GM18508 (cell line): ENCODE results near the gene HSPD1.
A peak's percentile ranks its signal among the peaks of the same experiment; 100 is the strongest.

Experiments
- ATAC-seq: cut with Tn5 transposase; IDR thresholded peaks from one replicate; pipeline ENCODE4 v1.9.1; 2021; ENCODE audit warnings: moderate number of reproducible peaks; ENCODE audit not compliant: insufficient read depth, unreplicated experiment

Gene HSPD1

DNA sequence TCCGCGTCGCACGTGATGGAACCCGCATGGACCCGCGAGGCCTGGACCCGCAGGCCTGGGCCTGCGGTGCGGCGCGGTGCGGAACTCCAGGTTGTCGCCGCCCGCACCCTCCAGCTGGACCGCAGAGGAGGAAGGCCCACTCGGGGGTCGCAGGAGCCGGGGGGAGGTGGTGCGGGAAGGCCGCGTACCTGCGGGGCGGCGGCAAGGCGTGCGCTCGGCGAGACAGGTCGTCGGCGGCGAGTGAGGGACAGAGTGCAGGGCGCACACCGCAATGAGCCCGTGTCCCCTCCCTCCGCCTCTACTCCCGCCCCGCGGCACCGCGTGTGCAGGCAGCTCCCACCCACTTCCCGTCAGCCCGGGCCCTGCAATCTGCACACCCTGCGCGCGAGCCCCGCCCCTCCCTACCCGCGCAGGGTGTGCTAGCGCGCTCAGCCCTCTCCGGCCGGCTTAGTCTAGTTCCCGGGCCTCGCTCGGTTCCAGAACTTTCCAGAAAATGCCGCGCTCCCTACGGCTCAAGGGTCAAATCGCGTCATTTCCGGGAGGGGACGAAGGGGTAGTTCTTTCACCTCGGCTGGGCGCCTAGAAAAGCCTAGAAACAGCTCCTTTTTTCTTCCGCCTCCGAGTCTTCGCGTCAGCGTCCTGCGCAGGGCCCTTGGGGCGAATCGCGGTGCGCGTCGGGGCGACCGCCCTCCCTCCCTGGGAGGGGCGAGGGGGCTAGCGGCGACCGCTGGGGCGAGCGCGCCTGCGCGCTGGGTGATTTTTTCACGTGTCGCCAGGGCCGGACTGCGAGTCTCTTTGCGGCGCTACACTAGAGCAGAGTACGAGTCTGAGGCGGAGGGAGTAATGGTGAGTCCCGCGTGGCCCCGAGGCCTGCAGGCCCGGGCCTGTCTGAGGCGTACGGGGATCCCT, at the start of gene HSPD1, which contains the start of gene HSPE1:
Gene HSPD1, minus strand, starts transcription at position 247 of the 909 bp plus-strand sequence. CDS start 992 bp downstream, outside the sequence.
Gene HSPE1, plus strand, starts transcription at position 786 of the 909 bp plus-strand sequence. Its CDS starts 58 bp downstream, at position 844.
- peak; percentile 72 for ATAC-seq

DNA sequence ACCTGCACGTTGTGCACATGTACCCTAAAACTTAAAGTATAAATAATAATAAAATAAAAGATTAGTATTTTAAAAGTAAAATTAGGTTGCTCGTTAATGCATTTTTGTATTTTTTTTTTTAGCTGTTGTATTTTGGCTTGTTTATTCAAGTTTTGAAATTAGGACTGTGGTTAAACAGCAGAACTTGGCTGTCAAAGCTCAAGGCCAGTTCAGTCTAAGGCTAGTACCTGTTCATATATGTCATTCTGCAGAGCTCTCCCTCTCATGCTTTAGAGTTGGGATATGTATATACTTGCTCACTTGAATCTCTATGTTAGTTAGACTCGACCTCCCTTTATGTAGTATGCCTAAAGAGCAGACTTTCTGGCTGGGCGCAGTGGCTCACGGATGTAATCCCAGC, 48.9 kb upstream of the HSPD1 start:
- ATAC-seq, result no peak

GRCh38 chr2:197547163-197547900, 47.7 kb upstream of the HSPD1 start:
- ATAC-seq, result no peak

DNA sequence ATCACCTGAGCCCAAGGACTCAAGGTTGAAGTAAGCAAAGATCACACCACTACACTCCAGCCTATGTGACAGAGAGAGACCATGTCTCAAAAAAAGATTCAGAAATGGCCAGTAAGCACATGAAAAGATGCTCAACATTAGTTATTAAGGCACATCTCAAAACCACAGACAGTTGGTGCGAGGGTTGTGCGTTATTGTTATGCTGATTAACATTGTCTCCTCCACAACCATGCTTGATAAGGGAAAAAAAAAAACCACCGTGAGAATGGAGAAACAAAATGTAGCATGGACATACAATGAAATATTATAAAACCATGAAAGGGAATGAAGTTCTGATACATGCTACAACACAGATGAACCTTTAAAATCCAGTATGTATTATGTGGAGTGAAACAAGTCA, 43.6 kb upstream of the HSPD1 start:
- ATAC-seq, result no peak

- no peak for ATAC-seq
Observed at GRCh38 chr2:197539734-197540133, 40.1 kb upstream of the HSPD1 start.

- ATAC-seq, result no peak
Observed at GRCh38 chr2:197538412-197538811, 38.8 kb upstream of the HSPD1 start.

GRCh38 chr2:197517150-197517549, 17.5 kb upstream of the HSPD1 start:
- no peak for ATAC-seq

DNA sequence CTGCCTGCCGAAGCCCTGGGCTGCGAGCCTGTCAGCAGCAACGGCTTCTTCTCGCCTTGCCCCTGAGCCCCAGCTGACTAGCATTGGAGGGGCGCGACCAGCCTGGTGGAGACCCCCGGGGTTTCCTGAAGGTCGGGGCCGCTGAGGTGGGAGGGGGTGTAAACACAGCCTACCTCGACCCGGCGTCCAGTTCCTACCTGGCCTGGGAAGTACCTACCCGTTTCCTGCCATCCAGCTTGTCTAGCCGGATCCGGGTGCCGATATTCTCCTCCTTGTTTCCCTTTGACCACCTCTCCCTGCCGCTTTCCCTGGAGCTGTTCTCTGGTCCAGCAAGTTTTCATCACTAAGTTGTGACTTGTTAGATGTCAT, 16.7 kb upstream of the HSPD1 start:
- ATAC-seq, result peak; percentile 5

DNA sequence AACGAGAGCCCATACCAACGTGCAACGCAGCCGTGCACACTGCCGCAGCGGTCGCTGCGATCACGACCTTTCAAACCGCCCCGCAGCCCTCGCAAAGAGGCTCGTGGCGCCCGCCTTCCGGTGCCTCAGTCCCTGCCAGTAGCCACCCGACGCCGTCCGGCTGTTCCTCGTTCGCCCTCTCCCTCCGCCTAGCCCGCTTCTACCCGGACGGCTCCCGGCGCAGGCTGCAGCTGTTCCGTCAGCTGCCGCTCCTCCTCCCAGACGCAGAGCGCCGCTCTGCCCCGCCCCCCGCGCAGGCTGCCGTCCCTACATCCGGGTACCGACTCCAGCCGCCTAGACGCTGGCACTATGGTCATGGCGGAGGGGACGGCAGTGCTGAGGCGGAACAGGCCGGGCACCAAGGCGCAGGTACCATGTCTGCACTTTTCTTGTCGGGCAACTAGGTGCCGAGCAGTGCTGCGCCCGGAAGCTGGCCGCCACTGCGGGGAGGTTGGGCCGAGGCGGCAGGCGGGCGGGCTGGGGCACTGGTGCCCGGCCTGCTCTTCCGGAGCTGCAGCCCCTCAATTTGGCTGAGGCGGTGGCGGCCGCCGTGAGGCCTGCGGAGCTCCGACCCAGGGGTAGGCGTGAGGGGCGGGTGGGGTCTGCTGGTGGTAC, 16.2 kb upstream of the HSPD1 start, which contains the start of gene MOB4:
Gene MOB4, plus strand, starts transcription at position 328 of the 654 bp plus-strand sequence. Its CDS starts 21 bp downstream, at position 349.
- ATAC-seq, result peak; percentile 87

GRCh38 chr2:197515315-197515738, 15.7 kb upstream of the HSPD1 start:
- ATAC-seq, result no peak

GRCh38 chr2:197514754-197515153, 15.1 kb upstream of the HSPD1 start:
- no peak for ATAC-seq

DNA sequence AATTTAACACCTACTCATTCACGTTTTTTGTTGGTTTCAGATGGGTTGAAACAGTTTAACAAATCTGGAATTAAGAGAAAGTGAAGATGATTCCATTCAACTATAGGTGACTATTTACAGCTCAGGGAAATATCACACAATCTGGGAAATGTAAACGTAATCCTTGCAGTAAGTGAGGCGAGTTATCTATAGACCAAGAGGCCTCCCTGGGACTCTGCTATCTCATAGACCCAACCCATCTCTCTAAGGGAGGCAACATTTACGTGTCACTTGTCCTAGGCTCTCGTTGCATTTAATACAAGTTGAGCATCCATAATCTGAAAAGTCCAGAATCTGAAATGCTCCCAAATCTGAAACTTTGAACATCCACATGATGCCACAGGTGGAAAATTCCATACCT, 14.3 kb upstream of the HSPD1 start:
- ATAC-seq, result no peak

- ATAC-seq, result no peak
Observed at GRCh38 chr2:197506658-197507057, 7.0 kb upstream of the HSPD1 start.

DNA sequence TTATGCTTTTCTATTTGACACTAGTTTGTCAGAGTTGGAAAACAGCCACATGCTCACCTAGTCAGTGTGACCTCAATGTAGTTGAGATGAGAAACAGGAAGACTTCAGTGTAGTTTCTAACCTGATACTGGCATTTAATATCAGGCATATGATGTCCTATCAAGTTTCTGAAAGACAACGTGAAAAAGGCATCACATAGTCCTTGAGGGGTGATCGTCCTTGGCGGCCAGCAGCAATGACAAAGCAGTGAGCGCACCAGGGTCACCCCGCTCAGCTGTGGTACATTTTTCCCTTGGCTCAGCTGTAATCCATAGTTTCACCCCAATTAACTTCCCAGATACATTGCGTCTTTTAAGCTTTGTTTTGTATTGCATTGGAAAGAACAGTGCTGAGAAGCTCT, 4.9 kb upstream of the HSPD1 start:
- no peak for ATAC-seq

DNA sequence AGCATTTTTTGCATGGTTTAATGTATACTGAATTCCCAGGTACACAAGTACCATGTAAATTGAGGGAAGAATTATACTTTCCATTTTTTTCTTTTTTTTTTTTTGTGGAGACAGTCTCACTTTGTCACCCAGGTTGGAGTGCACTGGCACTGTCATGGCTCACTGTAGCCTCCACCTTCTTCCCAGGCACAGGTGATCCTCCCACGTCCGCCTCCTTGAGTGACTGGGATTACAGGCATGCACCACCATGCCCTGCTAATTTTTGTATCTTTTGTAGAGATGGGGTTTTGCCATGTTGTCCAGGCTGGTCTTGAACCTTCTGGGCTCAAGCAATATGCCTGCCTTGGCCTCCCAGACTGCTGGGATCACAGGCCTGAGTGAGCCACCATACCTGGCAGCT, 4.4 kb upstream of the HSPD1 start:
- no peak for ATAC-seq

DNA sequence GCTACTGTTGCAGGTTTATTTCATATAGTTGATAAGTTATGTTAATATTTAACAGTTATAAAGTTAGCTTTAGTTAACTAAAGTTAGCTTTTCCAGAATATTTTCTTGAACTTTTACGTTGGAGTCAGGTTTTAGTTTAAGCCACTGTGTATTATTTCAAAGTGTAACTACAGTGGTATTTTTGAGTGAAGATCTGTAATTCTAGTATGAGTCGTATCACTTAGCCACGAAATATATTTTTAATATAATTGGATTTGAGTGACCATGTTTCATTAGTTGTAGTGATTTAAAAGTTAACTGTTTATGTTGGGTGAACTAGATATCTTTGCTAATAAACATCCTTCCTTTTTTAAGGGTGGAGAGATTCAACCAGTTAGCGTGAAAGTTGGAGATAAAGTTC, 3.0 kb upstream of the HSPD1 start:
- ATAC-seq, result no peak

DNA sequence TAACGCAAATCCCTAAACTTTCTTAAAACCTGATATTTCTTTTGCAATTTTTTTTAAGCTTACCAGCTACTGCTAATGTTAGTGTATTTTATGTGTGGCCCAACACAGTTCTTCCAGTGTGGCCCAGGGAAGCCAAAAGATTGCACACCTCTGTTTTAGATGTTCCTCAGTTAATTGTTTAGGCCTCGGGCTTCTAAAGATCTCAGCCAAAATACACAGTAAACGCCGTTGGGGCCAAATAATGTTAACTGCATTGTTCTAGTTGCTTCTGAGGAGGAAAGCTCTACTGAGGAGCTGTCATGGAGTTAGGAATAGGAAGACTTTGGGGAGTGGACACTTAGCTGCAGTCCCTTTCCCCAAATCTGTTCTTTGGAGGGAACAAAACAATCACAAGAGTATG, 2.6 kb upstream of the HSPD1 start:
- ATAC-seq, result no peak

DNA sequence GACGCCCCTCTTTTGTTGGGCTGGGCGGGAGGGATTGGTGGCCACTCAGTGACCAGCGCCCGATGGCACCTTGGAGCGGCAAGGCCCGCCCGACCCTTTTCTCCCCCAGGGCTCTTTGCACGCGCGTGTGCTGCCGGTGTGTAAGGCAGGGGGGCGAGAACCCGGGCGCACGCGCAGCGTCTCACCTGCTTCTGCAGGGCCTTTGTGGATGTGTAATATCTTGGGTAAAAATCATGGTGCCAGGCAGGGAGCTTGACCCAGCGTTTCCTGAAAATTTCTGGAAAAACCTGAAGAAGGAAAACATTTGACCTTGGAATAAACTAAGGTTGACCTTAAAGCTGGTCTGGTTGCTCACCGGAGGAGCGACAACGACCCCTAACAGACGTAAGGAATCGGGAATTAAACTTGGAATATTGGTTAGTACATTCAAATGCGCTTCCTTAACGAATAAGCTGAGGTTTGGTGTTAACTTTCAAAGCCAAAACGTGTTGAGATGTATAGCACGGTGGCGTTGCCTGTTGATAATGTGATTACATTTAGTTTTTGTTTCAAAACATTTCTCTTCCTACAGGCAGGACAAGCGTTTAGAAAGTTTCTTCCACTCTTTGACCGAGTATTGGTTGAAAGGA, 977 bp upstream of the HSPD1 start:
- no peak for ATAC-seq

GRCh38 chr2:197498937-197499593, 575 bp downstream of the HSPD1 start:
- no peak for ATAC-seq
